Progenitor cell of endocrine pancreas (in vitro differentiated cells): ENCODE measurements around the gene TES. TPM values are rescaled to one million over a fixed set of nuclear protein-coding genes. Genes with fewer than 3 reads are reported as not detected.
"Not testable (repeated sequence)": the region's sequence is repeated elsewhere in the genome, so short reads cannot be mapped to it uniquely, and the experiment has no call there.

Experiments used
- DNase-seq: peaks from one replicate; pipeline ENCODE4 v3.0.0; 2021; ENCODE audit warnings: low spot score; ENCODE audit not compliant: unreplicated experiment
- H3K27ac Mint-ChIP-seq: 2 replicates; pipeline ENCODE4 v1.8.0; 2021; ENCODE audit warnings: mild to moderate bottlenecking, moderate library complexity, mixed read lengths
- H3K27me3 Mint-ChIP-seq: 2 replicates; pipeline ENCODE4 v1.8.0; 2021; ENCODE audit warnings: mixed read lengths
- H3K36me3 Mint-ChIP-seq: 2 replicates; pipeline ENCODE4 v1.8.0; 2022; ENCODE audit warnings: mixed read lengths; ENCODE audit not compliant: insufficient read depth
- H3K4me1 Mint-ChIP-seq: 2 replicates; pipeline ENCODE4 v1.8.0; 2021; ENCODE audit warnings: low read depth, mixed read lengths
- H3K4me3 Mint-ChIP-seq: 2 replicates; pipeline ENCODE4 v1.8.0; 2021; ENCODE audit warnings: low read depth, mild to moderate bottlenecking, moderate library complexity, mixed read lengths
- H3K9me3 Mint-ChIP-seq: 2 replicates; pipeline ENCODE4 v1.8.0; 2021; ENCODE audit warnings: low read depth, mixed read lengths
- CTCF ChIP-seq: fragments of 200-600 bp; sonication (generic); IDR thresholded peaks from one replicate; pipeline ENCODE4 v1.5.0; 2021; ENCODE audit warnings: antibody characterized with exemption, mild to moderate bottlenecking; ENCODE audit not compliant: unreplicated experiment
- total RNA-seq: library from RNA; stranded (reverse); gene quantifications from 2 replicates; pipeline ENCODE4 v1.2.1, GENCODE V29; 2021

The TES gene
- total RNA-seq, 1 donor from 2014 or later, result 123 TPM

DNA sequence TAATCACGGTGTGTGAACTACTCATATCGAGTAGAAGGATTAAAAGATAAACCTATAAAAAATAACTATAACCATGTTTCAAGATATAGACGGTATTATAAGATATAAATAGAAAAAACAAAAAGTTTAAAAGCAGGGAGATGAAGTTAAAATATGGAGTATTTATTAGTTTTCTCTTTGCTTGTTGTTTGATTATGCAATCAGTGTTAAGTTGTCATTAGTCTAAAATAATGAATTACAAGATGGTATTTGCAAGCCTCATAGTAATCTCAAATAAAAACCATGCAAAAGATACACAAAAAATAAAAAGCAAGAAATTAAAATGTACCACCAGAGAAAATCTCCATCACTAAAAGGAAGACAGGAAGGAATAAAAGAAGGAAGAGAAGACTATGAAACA lies 83.3 kb downstream of the TES start:
- no peaks in the 10 kb centered on the region for H3K4me1 Mint-ChIP-seq
- H3K27ac Mint-ChIP-seq, result no peak overlapping the region
- peaks cover 36% of the 10 kb centered on the region for H3K9me3 Mint-ChIP-seq
- peaks cover 4% of the 10 kb centered on the region for H3K36me3 Mint-ChIP-seq
- DNase-seq, result no peak
- no peak overlapping the region for H3K4me3 Mint-ChIP-seq
- no peak for TF ChIP-seq CTCF
- H3K27me3 Mint-ChIP-seq, result no peaks in the 10 kb centered on the region

DNA sequence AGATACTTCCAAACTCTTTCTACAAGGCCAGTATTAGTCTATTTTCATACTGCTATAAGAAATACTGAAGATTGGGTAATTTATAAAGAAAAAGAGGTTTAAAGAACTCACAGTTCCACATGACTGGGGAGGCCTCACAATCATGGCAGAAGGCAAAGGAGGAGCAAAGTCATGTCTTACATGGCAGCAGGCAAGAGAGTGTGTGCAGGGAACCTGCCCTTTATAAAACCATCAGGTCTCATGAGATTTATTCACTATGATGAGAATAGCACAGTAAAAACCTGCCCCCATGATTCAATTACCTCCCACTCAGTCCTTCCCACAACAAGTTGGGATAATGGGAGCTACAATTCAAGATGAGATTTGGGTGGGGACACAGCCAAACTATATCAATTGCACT lies 85.6 kb downstream of the TES start:
- not testable (repeated sequence) for DNase-seq, H3K27ac Mint-ChIP-seq, H3K27me3 Mint-ChIP-seq, H3K36me3 Mint-ChIP-seq, H3K4me3 Mint-ChIP-seq, H3K4me1 Mint-ChIP-seq
- H3K9me3 Mint-ChIP-seq, result peaks cover 38% of the 10 kb centered on the region

DNA sequence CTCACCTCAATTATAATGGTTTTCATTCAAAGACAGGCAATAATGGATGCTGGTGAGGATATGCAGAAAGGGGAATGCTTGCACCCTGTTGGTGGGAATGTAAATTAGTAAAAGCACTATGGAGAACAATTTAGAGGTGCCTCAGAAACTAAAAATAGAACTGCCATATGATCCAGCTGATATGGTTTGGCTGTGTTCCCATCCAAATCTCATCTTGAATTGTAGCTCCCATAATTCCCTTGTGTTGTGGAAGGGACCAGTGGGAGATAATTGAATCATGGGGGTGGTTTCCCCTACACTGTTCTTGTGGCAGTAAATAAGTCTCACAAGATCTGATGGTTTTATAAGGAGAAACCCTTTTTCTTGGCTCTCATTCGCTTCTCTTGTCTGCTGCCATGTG lies 87.7 kb downstream of the TES start:
- no peak for DNase-seq
- no peak for TF ChIP-seq CTCF
- H3K27me3 Mint-ChIP-seq, result no peaks in the 10 kb centered on the region
- no peak overlapping the region for H3K27ac Mint-ChIP-seq
- no peaks in the 10 kb centered on the region for H3K4me1 Mint-ChIP-seq
- H3K4me3 Mint-ChIP-seq, result no peak overlapping the region
- peaks cover 32% of the 10 kb centered on the region for H3K9me3 Mint-ChIP-seq
- H3K36me3 Mint-ChIP-seq, result peaks cover 4% of the 10 kb centered on the region

DNA sequence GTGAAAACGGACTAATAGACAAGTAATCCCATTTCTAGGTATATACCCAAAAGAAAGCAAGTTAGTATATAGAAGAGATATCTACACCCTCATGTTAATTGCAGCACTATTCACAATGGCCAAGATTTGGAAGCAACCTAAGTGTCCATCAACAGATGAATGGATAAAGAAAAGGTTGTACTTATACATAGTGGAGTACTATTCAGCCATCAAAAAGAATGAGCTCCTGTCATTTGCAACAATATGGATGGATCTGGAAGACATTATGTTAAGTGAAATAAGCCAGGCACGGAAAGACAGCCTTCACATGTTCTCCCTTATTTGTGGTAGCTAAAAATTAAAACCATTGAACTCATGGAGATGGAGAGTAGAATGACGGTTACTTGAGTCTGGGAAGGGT lies 88.2 kb downstream of the TES start:
- TF ChIP-seq CTCF, result no peak
- Mint-ChIP-seq H3K4me1 (no peaks in the 10 kb centered on the region), H3K27ac (no peak overlapping the region), H3K27me3 (no peaks in the 10 kb centered on the region), H3K36me3 (peaks cover 4% of the 10 kb centered on the region), H3K4me3 (no peak overlapping the region), H3K9me3 (peaks cover 31% of the 10 kb centered on the region)
- DNase-seq, result no peak

DNA sequence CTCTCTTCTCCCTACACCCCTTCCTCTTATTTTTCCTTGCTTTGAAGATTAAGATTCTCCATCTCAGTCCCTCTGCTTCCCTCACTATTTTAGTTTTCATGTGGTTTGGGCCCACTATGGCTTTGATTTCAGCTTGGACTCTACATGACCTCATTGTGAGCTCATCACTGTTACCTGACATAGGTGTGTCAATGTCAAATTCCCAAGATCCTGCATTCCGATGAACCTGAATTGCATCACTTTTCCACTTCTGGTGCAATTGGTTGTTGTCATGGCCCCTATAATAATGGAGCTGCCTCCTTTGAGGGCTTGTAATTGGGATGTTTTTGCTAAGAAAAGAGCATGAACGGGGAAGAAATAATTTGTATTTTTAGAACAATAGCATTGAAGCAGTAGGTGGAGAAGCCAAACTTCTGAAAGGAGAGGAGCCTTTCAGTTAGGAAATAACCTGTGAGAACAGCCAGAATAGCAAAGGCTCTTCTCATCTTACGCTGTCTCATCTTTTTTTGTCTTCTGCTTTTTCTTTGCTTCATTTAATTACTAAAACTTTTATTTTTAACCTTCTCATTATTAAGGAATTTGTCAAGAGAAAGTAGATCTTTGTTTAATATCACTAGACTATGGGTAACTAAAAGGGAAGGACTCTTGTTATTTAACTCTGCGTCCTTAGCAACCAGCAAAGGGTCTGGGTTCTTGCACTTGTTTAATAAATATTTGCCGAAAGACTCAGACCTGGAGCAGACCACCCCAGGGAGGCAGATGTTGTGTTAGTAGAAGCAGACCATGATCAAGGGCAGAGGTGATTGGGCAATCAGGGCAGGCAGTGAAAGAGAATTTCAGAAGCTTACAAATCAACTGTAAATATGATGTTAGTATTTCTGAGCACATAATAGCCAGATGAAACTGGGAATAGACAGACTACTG lies 95.4 kb downstream of the TES start:
- Mint-ChIP-seq H3K9me3 (no peaks in the 10 kb centered on the region), H3K4me3 (no peak overlapping the region), H3K27ac (peak overlapping the region; percentile 71), H3K27me3 (no peaks in the 10 kb centered on the region), H3K36me3 (no peaks in the 10 kb centered on the region), H3K4me1 (peaks cover 9% of the 10 kb centered on the region)
- no peak for DNase-seq
- TF ChIP-seq CTCF, result no peak
